Smooth muscle cell (in vitro differentiated cells): ENCODE data around the gene VAC14. TPM values are rescaled to one million over a fixed set of nuclear protein-coding genes. Genes with fewer than 3 reads are reported as not detected.

Experiments
- DNase-seq: peaks from one replicate; lab custom pipeline; 2025; ENCODE audit not compliant: unreplicated experiment; lab: John Stamatoyannopoulos, UW
- H2AFZ ChIP-seq: fragments of 200-600 bp; sonication (generic); 2 replicates; pipeline ENCODE4 v1.6.0; 2016; ENCODE audit warnings: antibody characterized with exemption, low read depth, mild to moderate bottlenecking
- H3F3A ChIP-seq: fragments of 200-600 bp; sonication (generic); 2 replicates; pipeline ENCODE4 v1.6.0; 2017; ENCODE audit warnings: antibody characterized with exemption, low read depth
- H3K27ac ChIP-seq: fragments of 200-600 bp; sonication (generic); 2 replicates; pipeline ENCODE4 v1.5.1; 2016; ENCODE audit warnings: low read depth, mild to moderate bottlenecking
- H3K27me3 ChIP-seq: fragments of 200-600 bp; sonication (generic); 2 replicates; pipeline ENCODE4 v1.6.1; 2016; ENCODE audit warnings: low read depth, mild to moderate bottlenecking
- H3K36me3 ChIP-seq: fragments of 200-600 bp; sonication (generic); 2 replicates; pipeline ENCODE4 v1.5.1; 2016; ENCODE audit warnings: low read depth
- H3K4me1 ChIP-seq: fragments of 200-600 bp; sonication (generic); 2 replicates; pipeline ENCODE4 v1.5.1; 2016; ENCODE audit warnings: low read depth
- H3K4me2 ChIP-seq: fragments of 200-600 bp; sonication (generic); 2 replicates; pipeline ENCODE4 v1.6.0; 2016; ENCODE audit warnings: mild to moderate bottlenecking
- H3K4me3 ChIP-seq: fragments of 200-600 bp; sonication (generic); 2 replicates; pipeline ENCODE4 v1.5.1; 2016; ENCODE audit warnings: mild to moderate bottlenecking
- H3K79me2 ChIP-seq: fragments of 200-600 bp; sonication (generic); 2 replicates; pipeline ENCODE4 v1.6.0; 2016; ENCODE audit warnings: low read depth, mild to moderate bottlenecking
- H3K9ac ChIP-seq: fragments of 200-600 bp; sonication (generic); 2 replicates; pipeline ENCODE4 v1.6.0; 2016; ENCODE audit warnings: low read depth
- H3K9me3 ChIP-seq: fragments of 200-600 bp; sonication (generic); replicated peaks from 2 replicates; pipeline ENCODE4 v1.5.1; 2016; ENCODE audit warnings: low read depth
- H4K20me1 ChIP-seq: fragments of 200-600 bp; sonication (generic); 2 replicates; pipeline ENCODE4 v1.6.0; 2016; ENCODE audit warnings: low read depth
- CTCF ChIP-seq: fragments of 200-600 bp; sonication (generic); IDR thresholded peaks from 2 replicates; pipeline ENCODE4 v1.5.1; 2017; ENCODE audit warnings: borderline replicate concordance, mild to moderate bottlenecking, antibody characterized with exemption; ENCODE audit not compliant: insufficient read depth, poor library complexity, severe bottlenecking
- WGBS: methylation state at CpG from one replicate; pipeline ENCODE4 v1.1.7; 2016; ENCODE audit warnings: low lambda C conversion rate; 5-methylcytosine and 5-hydroxymethylcytosine counted together
- polyA plus RNA-seq: library from polyadenylated mRNA; unstranded; fragments of >200 nt; fragmentation: Nextera tagmentation; extraction: Ambion mirVana; gene quantifications from 2 replicates; pipeline ENCODE4 v1.2.1, GENCODE V29; 2016
- total RNA-seq: library from RNA; depleted of rRNA; stranded (reverse); fragments of >200 nt; gene quantifications from 2 replicates; pipeline ENCODE4 v1.2.3, GENCODE V29; 2014

The VAC14 gene
- total and polyA plus RNA-seq, 2 experiments from 2014 or later, result 27.9 to 52.3 TPM

DNA sequence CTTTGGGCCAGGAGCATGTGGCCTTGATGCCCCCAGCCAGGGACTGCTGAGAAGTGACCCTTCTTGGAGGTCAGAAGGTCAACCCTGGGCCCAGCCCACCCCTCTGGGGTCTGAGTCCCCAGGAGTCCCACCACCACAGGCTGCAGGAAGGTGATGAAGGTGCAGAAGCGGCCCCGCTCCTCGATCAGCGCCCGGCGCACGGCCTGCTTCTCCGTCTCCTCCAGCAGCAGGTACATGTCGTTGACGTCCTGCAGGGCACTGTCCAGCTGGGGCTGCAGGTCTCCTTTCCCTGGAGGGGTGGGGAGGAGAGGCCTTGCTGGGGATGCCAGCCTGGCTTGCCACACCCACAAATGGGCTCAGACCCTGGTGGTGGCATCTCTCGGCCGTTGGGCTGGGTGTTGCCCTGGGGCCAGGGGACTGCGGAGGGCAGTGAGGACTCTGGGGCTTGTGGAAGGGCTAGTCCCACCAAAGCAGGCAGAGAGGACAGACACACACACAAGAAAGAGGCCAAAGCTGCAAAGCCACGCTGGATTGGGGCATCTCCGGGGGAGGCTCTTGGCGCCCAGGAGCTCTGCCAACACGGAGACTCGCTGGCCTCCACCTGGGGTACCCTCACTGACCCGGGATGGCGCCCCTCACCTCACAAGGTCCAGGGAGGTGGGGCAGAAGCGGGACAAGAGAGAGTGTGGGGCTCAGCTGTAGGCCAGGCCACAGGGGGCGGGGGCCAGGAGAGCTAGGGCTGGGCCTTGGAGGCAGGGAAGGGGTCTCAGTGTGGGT is 122.6 kb downstream of the VAC14 start:
- no peak overlapping the region for H3K9ac ChIP-seq
- no peaks in the 10 kb centered on the region for H3K4me1 ChIP-seq
- H3K79me2 ChIP-seq, result peaks cover 21% of the 10 kb centered on the region
- H3F3A ChIP-seq, result no peaks in the 10 kb centered on the region
- H3K4me2 ChIP-seq, result no peak overlapping the region
- no peak overlapping the region for H2AFZ ChIP-seq
- TF ChIP-seq CTCF, result no peak
- peaks cover 46% of the 10 kb centered on the region for H4K20me1 ChIP-seq
- H3K9me3 ChIP-seq, result no peaks in the 10 kb centered on the region
- WGBS, result 94% methylated on average over 22 of the region's 22 CpGs
- H3K4me3 ChIP-seq, result no peak overlapping the region
- no peaks in the 10 kb centered on the region for H3K27me3 ChIP-seq
- no peak overlapping the region for H3K27ac ChIP-seq
- no peak for DNase-seq
- H3K36me3 ChIP-seq, result no peaks in the 10 kb centered on the region

GRCh38 chr16:70677499-70678120 is 123.3 kb downstream of the VAC14 start:
- H3K36me3 ChIP-seq, result no peaks in the 10 kb centered on the region

GRCh38 chr16:70676675-70677498 is 124.1 kb downstream of the VAC14 start:
- Histone ChIP-seq H4K20me1 (peaks cover 32% of the 10 kb centered on the region), H3K9me3 (no peaks in the 10 kb centered on the region), H3K27me3 (no peaks in the 10 kb centered on the region), H3F3A (no peaks in the 10 kb centered on the region), H3K4me2 (no peak overlapping the region), H3K36me3 (no peaks in the 10 kb centered on the region), H2AFZ (no peak overlapping the region), H3K4me1 (no peaks in the 10 kb centered on the region), H3K9ac (no peak overlapping the region), H3K27ac (no peak overlapping the region), H3K79me2 (peaks cover 8% of the 10 kb centered on the region), H3K4me3 (no peak overlapping the region)
- no peak for TF ChIP-seq CTCF
- no peak for DNase-seq
- WGBS, result over 99% methylated on average over 11 of the region's 14 CpGs

More at GRCh38 chr16:70677499-70678120, 123.3 kb downstream of the VAC14 start:
- Histone ChIP-seq H2AFZ (no peak overlapping the region), H3K27me3 (no peaks in the 10 kb centered on the region), H3K27ac (no peak overlapping the region), H3K4me1 (no peaks in the 10 kb centered on the region), H3F3A (no peaks in the 10 kb centered on the region), H3K4me3 (no peak overlapping the region), H4K20me1 (peaks cover 39% of the 10 kb centered on the region), H3K9ac (no peak overlapping the region), H3K9me3 (no peaks in the 10 kb centered on the region), H3K79me2 (peaks cover 14% of the 10 kb centered on the region), H3K4me2 (no peak overlapping the region)
- WGBS, result 98% methylated on average over 15 of the region's 15 CpGs
- no peak for DNase-seq
- TF ChIP-seq CTCF, result no peak
